Measurements from ENCODE around the gene GNAT1. TPM values are rescaled to one million over a fixed set of nuclear protein-coding genes. Genes with fewer than 3 reads are reported as not detected.

The GNAT1 gene
- total RNA-seq, 4 donors from 2014 or later: not detected

GRCh38 chr3:50157827-50158529 lies 33.4 kb upstream of the GNAT1 start:
- peak; percentile 61 for DNase-seq
- H3K4me1 ChIP-seq: peaks cover 57 to 82% of the 10 kb centered on the region in 2 donors

GRCh38 chr3:50158530-50159146 lies 32.8 kb upstream of the GNAT1 start:
- Histone ChIP-seq H3K27me3 (no peaks in the 10 kb centered on the region), H3K9me3 (no peaks in the 10 kb centered on the region), H3K4me3 (replicated peaks in 1 of 3) (no peak overlapping the region), H3K36me3 (no peaks in the 10 kb centered on the region), H3K27ac (peak overlapping the region in 2 of 3 donors; percentile 57 to 90), H3K4me1 (peaks cover 64 to 89% of the 10 kb centered on the region in 2 donors)
- DNase-seq: no peak
- intact Hi-C loops (cut with DNase I): no loop called here
- TF ChIP-seq CTCF (IDR thresholded peaks at IDR 0.05) (no peak), POLR2A (IDR thresholded peaks at IDR 0.05) (no peak)
- WGBS, 2 donors: 70 to 84% methylated on average over 9 to 10 of the region's 10 CpGs

More at GRCh38 chr3:50157827-50158529, 33.4 kb upstream of the GNAT1 start:
- intact Hi-C loops (cut with DNase I): no loop called here
- peak overlapping the region in 1 of 3 donors; percentile 39 for H3K4me3 ChIP-seq (replicated peaks in 1 of 3)
- 58 to 63% methylated on average over 10 to 12 of the region's 12 CpGs for WGBS, 2 donors
- TF ChIP-seq POLR2A (IDR thresholded peaks at IDR 0.05) (no peak), CTCF (IDR thresholded peaks at IDR 0.05) (no peak)
- no peaks in the 10 kb centered on the region for H3K36me3 ChIP-seq
- peak overlapping the region; percentile 34 to 90 (median 57) for H3K27ac ChIP-seq
- H3K27me3 ChIP-seq: no peaks in the 10 kb centered on the region
- H3K9me3 ChIP-seq: no peaks in the 10 kb centered on the region

GRCh38 chr3:50160561-50160983 lies 30.8 kb upstream of the GNAT1 start:
- Histone ChIP-seq H3K4me3 (replicated peaks in 1 of 3) (no peak overlapping the region), H3K27me3 (no peaks in the 10 kb centered on the region), H3K36me3 (no peaks in the 10 kb centered on the region), H3K9me3 (no peaks in the 10 kb centered on the region), H3K4me1 (peaks cover 79 to 100% of the 10 kb centered on the region in 2 donors), H3K27ac (peak overlapping the region; percentile 90 to 93 (median 92))
- DNase-seq: no peak
- TF ChIP-seq POLR2A (IDR thresholded peaks at IDR 0.05) (no peak), CTCF (IDR thresholded peaks at IDR 0.05) (no peak)
- WGBS, 2 donors: 21 to 53% methylated on average over 3 to 5 of the region's 7 CpGs
- intact Hi-C loops (cut with DNase I): no loop called here

GRCh38 chr3:50161320-50161719 lies 30.1 kb upstream of the GNAT1 start:
- intact Hi-C loops (cut with DNase I): no loop called here
- H3K27me3 ChIP-seq: no peaks in the 10 kb centered on the region
- no peak for TF ChIP-seq CTCF (IDR thresholded peaks at IDR 0.05)
- TF ChIP-seq POLR2A (IDR thresholded peaks at IDR 0.05): no peak
- 37 to 71% methylated on average over 9 to 10 of the region's 13 CpGs for WGBS, 2 donors
- no peaks in the 10 kb centered on the region for H3K9me3 ChIP-seq
- H3K36me3 ChIP-seq: no peaks in the 10 kb centered on the region
- DNase-seq: peak; percentile 59 to 70
- H3K27ac ChIP-seq: peak overlapping the region; percentile 90 to 93 (median 92)
- H3K4me3 ChIP-seq (replicated peaks in 1 of 3): no peak overlapping the region
- H3K4me1 ChIP-seq: peaks cover 79 to 100% of the 10 kb centered on the region in 2 donors

Measured in thyroid gland (tissue), 4 donors.